IMR-90 (cell line): ENCODE measurements around the gene EVI5. TPM values are rescaled to one million over a fixed set of nuclear protein-coding genes. Genes with fewer than 3 reads are reported as not detected.
A peak's percentile ranks its signal among the peaks of the same experiment; 100 is the strongest.

Experiments used
- ATAC-seq: fragments of 200-7000 bp; cut with Tn5 transposase; 2 replicates; pipeline ENCODE4 v1.9.1; 2020; ENCODE audit warnings: low read depth, mild to moderate bottlenecking, moderate library complexity
- BruUV-seq: library from RNA; stranded (reverse); fragments of 400-500 nt; replicated peaks from 2 replicates; lab custom pipeline; 2021; lab: Mats Ljungman, UMichigan
- CTCF ChIA-PET: fragments of 300-600 bp; formaldehyde crosslinking; extraction: SDS; loops from one replicate; lab custom pipeline; 2021; ENCODE audit warnings: antibody characterized with exemption; lab: Yijun Ruan, JAX
- POLR2A ChIA-PET: fragments of 300-600 bp; sonication (Branson Sonifier 250); formaldehyde crosslinking; loops from one replicate; lab custom pipeline; 2022; ENCODE audit warnings: antibody characterized with exemption; ENCODE audit not compliant: unreplicated experiment; lab: Charles Lee
- DNase-seq: peaks from one replicate; pipeline ENCODE4 v3.0.0; 2013
- H2AFZ ChIP-seq: replicated peaks from 2 replicates; pipeline ENCODE3; 2013; ENCODE audit warnings: low read length, mild to moderate bottlenecking; ENCODE audit not compliant: poor library complexity
- H2AK5ac ChIP-seq: 2 replicates; pipeline ENCODE4 v1.6.1; 2013; ENCODE audit warnings: low read depth, low read length, inconsistent platforms
- H2AK9ac ChIP-seq: replicated peaks from 2 replicates; pipeline ENCODE3; 2013; ENCODE audit warnings: mild to moderate bottlenecking, low read depth, low read length, moderate library complexity; ENCODE audit not compliant: poor library complexity
- H2BK120ac ChIP-seq: 2 replicates; pipeline ENCODE4 v1.6.1; 2013; ENCODE audit warnings: low read depth, low read length, inconsistent platforms
- H2BK15ac ChIP-seq: 3 replicates; pipeline ENCODE4 v1.6.1; 2013; ENCODE audit warnings: low read depth, low read length, inconsistent platforms
- H2BK20ac ChIP-seq: 2 replicates; pipeline ENCODE4 v1.6.1; 2013; ENCODE audit warnings: low read depth, mild to moderate bottlenecking, inconsistent platforms, low read length, moderate library complexity
- H2BK5ac ChIP-seq: 2 replicates; pipeline ENCODE4 v1.6.1; 2013; ENCODE audit warnings: mild to moderate bottlenecking, low read depth, low read length, inconsistent platforms; ENCODE audit not compliant: poor library complexity, severe bottlenecking
- H3K14ac ChIP-seq: replicated peaks from 2 replicates; pipeline ENCODE4 v1.6.1; 2013; ENCODE audit warnings: low read depth, low read length, inconsistent platforms
- H3K18ac ChIP-seq: 2 replicates; pipeline ENCODE4 v1.6.1; 2013; ENCODE audit warnings: low read depth, low read length, control low read depth
- H3K23ac ChIP-seq: 2 replicates; pipeline ENCODE4 v1.6.1; 2013; ENCODE audit warnings: low read depth, low read length, inconsistent platforms
- H3K27ac ChIP-seq: 2 replicates; pipeline ENCODE4 v1.5.1; 2013; ENCODE audit warnings: mild to moderate bottlenecking, control low read depth, low read length; ENCODE audit not compliant: insufficient read depth
- H3K27me3 ChIP-seq: 2 replicates; pipeline ENCODE4 v1.6.1; 2013; ENCODE audit warnings: low read length; ENCODE audit not compliant: control insufficient read depth, insufficient read depth
- H3K36me3 ChIP-seq: 2 replicates; pipeline ENCODE4 v1.6.1; 2013; ENCODE audit warnings: low read length, mixed read lengths; ENCODE audit not compliant: control insufficient read depth, insufficient read depth
- H3K4ac ChIP-seq: 2 replicates; pipeline ENCODE4 v1.6.1; 2013; ENCODE audit warnings: low read depth, low read length, inconsistent platforms
- H3K4me1 ChIP-seq: 2 replicates; pipeline ENCODE4 v1.6.1; 2013; ENCODE audit warnings: low read length, mixed read lengths; ENCODE audit not compliant: control insufficient read depth, insufficient read depth
- H3K4me2 ChIP-seq: 2 replicates; pipeline ENCODE4 v1.6.1; 2013; ENCODE audit warnings: low read depth, mild to moderate bottlenecking, control low read depth, low read length, moderate library complexity
- H3K4me3 ChIP-seq: 2 replicates; pipeline ENCODE4 v1.5.1; 2013; ENCODE audit warnings: low read depth, mild to moderate bottlenecking, control low read depth, low read length, moderate library complexity; ENCODE audit not compliant: insufficient read depth
- H3K56ac ChIP-seq: 2 replicates; pipeline ENCODE4 v1.6.1; 2013; ENCODE audit warnings: low read length, inconsistent platforms; ENCODE audit not compliant: insufficient read depth; ENCODE audit errors: extremely low read depth
- H3K79me1 ChIP-seq, 2 experiments: 2 replicates each; pipeline ENCODE4 v1.6.1; 2013; ENCODE audit warnings: low read length in 2 of 2, inconsistent platforms in 1 of 2, low read depth in 1 of 2
- H3K9ac ChIP-seq: 2 replicates; pipeline ENCODE4 v1.6.1; 2013; ENCODE audit warnings: low read depth, low read length, control low read depth
- H3K9me1 ChIP-seq: 2 replicates; pipeline ENCODE4 v1.6.1; 2013; ENCODE audit warnings: low read length, inconsistent platforms; ENCODE audit not compliant: insufficient read depth
- H3K9me3 ChIP-seq: 2 replicates; pipeline ENCODE4 v1.6.1; 2013; ENCODE audit warnings: low read length; ENCODE audit not compliant: control insufficient read depth, insufficient read depth
- H4K20me1 ChIP-seq: 2 replicates; pipeline ENCODE4 v1.6.1; 2013; ENCODE audit warnings: low read length, inconsistent platforms; ENCODE audit not compliant: insufficient read depth
- H4K5ac ChIP-seq: 2 replicates; pipeline ENCODE4 v1.6.1; 2013; ENCODE audit warnings: mild to moderate bottlenecking, low read depth, low read length, control low read depth
- H4K8ac ChIP-seq, 2 experiments: 2 replicates each; pipeline ENCODE4 v1.6.1; 2013; ENCODE audit warnings: low read depth in 2 of 2, low read length in 2 of 2, control low read depth in 1 of 2, inconsistent platforms in 1 of 2
- H4K91ac ChIP-seq: 2 replicates; pipeline ENCODE4 v1.6.1; 2013; ENCODE audit warnings: low read depth, low read length, inconsistent platforms; ENCODE audit not compliant: insufficient read depth
- MAFK ChIP-seq: IDR thresholded peaks from 2 replicates; pipeline ENCODE4 v1.6.1; 2012; ENCODE audit warnings: low read depth, low read length, improper control_type of control experiment
- NFE2L2 ChIP-seq: fragments of 150-350 bp; IDR thresholded peaks from 2 replicates; pipeline ENCODE4 v1.6.1; 2016; ENCODE audit warnings: low read depth, mild to moderate bottlenecking, low read length
- RAD21 ChIP-seq: IDR thresholded peaks from 2 replicates; pipeline ENCODE4 v1.6.1; 2012; ENCODE audit warnings: low read length, improper control_type of control experiment
- dilution Hi-C: fragments of 300-500 bp; cut with HindIII; formaldehyde crosslinking; loops from one replicate; pipeline ENCODE4 v1.14.3; 2018; ENCODE audit warnings: low sequenced_read_pairs; ENCODE audit not compliant: unreplicated experiment
- in situ Hi-C: fragments of 300-500 bp; cut with MboI; formaldehyde crosslinking; loops from 3 replicates; pipeline ENCODE4 v1.14.3; 2019; ENCODE audit warnings: low sequenced_read_pairs, inconsistent platforms, mixed read lengths
- intact Hi-C: fragments of 100-400 bp; cut with micrococcal nuclease; formaldehyde crosslinking; loops from 2 replicates; pipeline ENCODE4 v1.10.0; 2022
- polyA plus RNA-seq, 3 experiments: library from polyadenylated mRNA; depleted of rRNA; stranded (reverse); fragments of >200 nt; gene quantifications; 2 replicates each; pipeline ENCODE4 v1.2.3, GENCODE V29; 2012; ENCODE audit warnings: low replicate concordance in 1 of 3
- total RNA-seq: library from RNA; depleted of rRNA; stranded (reverse); fragments of >200 nt; gene quantifications from 2 replicates; pipeline ENCODE4 v1.2.3, GENCODE V29; 2012

Gene EVI5
- total and polyA plus RNA-seq, 2 of the 4 experiments (the other 2 are of a cell fraction), result 13.9 to 26.9 TPM

GRCh38 chr1:92808381-92808780, 23.5 kb upstream of the EVI5 start:
- H2BK120ac ChIP-seq, result no peak overlapping the region
- H3K9me3 ChIP-seq, result no peaks in the 10 kb centered on the region
- H3K23ac ChIP-seq, result no peak overlapping the region
- 0 out of 4 replicates have a peak, but pooled peaks cover 0 to 6% of the 10 kb centered on the region in 2 experiments for H3K79me1 ChIP-seq
- H3K9ac ChIP-seq, result no peak overlapping the region
- H4K5ac ChIP-seq, result 0 out of 2 replicates have a peak overlapping the region, but pooled peaks have one; percentile 61
- no peak overlapping the region for H3K56ac ChIP-seq
- no peak for TF ChIP-seq RAD21
- TF ChIP-seq NFE2L2, result no peak
- TF ChIP-seq MAFK, result no peak
- H2BK20ac ChIP-seq, result no peak overlapping the region
- POLR2A ChIA-PET, result no interaction called here
- peak overlapping the region; percentile 72; the same call in 1 of the 2 replicates for H3K4ac ChIP-seq
- BruUV-seq, result no TSS peak
- H2AK5ac ChIP-seq, result no peak overlapping the region
- ATAC-seq (no peak), DNase-seq (no peak)
- peak overlapping the region; percentile 74 for H2BK5ac ChIP-seq
- intact Hi-C loops (no loop called here), in situ Hi-C loops (no loop called here), dilution Hi-C loops (no loop called here)
- H3K4me2 ChIP-seq, result no peak overlapping the region
- H2AK9ac ChIP-seq, result no peak overlapping the region
- H2BK15ac ChIP-seq, result 0 out of 3 replicates have a peak overlapping the region, but pooled peaks have one; percentile 32
- H3K4me3 ChIP-seq, result no peak overlapping the region
- CTCF ChIA-PET, result no interaction called here
- H4K91ac ChIP-seq, result no peak overlapping the region
- H3K27ac ChIP-seq, result no peak overlapping the region
- H4K20me1 ChIP-seq, result no peaks in the 10 kb centered on the region
- H3K27me3 ChIP-seq, result no peaks in the 10 kb centered on the region
- H3K4me1 ChIP-seq, result peaks cover 6% of the 10 kb centered on the region
- no peak overlapping the region for H2AFZ ChIP-seq
- peak overlapping the region; percentile 45; the same call in 1 of the 2 replicates for H3K18ac ChIP-seq
- peak overlapping the region in 1 of 2 experiments; percentile 66; a peak in 1 of 4 replicates for H4K8ac ChIP-seq
- H3K14ac ChIP-seq, result 0 out of 2 replicates have a peak overlapping the region, but pooled peaks have one; percentile 61
- peaks cover 3% of the 10 kb centered on the region; the same call in 1 of the 2 replicates for H3K9me1 ChIP-seq
- no peaks in the 10 kb centered on the region for H3K36me3 ChIP-seq
